ES-I3 (cell line): ENCODE measurements around the gene RFPL4AL1.
A peak's percentile ranks its signal among the peaks of the same experiment; 100 is the strongest.
"Not testable (repeated sequence)": the region's sequence is repeated elsewhere in the genome, so short reads cannot be mapped to it uniquely, and the experiment has no call there.

Experiments
- H3K36me3 ChIP-seq: 2 replicates; pipeline ENCODE4 v1.6.1; 2013; ENCODE audit warnings: mild to moderate bottlenecking, low read length, control low read depth, moderate library complexity; ENCODE audit not compliant: insufficient read depth
- H3K4me1 ChIP-seq: 2 replicates; pipeline ENCODE4 v1.6.1; 2013; ENCODE audit warnings: mild to moderate bottlenecking, control low read depth, low read length; ENCODE audit not compliant: insufficient read depth
- H3K9ac ChIP-seq: 2 replicates; pipeline ENCODE4 v1.6.1; 2013; ENCODE audit warnings: low read depth, mild to moderate bottlenecking, low read length, moderate library complexity
- H3K9me3 ChIP-seq: 2 replicates; pipeline ENCODE4 v1.6.1; 2013; ENCODE audit warnings: mild to moderate bottlenecking, low read length, moderate library complexity; ENCODE audit not compliant: control insufficient read depth, insufficient read depth

RFPL4AL1 gene

DNA sequence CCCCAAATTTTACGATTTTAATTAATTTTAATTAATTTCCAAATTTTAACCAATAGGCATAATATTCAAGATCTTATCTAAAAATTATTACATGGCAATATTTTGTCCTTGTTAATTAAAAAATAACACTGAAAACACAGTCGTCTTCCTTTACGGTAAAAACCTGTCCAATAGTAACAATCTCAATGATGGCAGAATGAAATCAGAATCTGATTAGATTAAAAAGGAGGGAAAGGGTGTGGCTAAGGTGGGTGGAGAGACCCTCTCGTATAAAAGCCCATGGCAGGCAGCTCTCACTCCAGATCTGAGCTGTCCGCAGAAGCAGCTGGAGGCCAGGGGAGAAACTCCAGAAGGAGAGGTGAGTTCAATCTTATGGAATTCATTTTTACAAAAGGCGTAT, at the start of gene RFPL4AL1:
TSS of gene RFPL4AL1 (plus strand) at position 301 of the 400 bp plus-strand sequence. CDS start 2,687 bp downstream, outside the sequence.
- not testable (repeated sequence) for H3K9ac ChIP-seq, H3K9me3 ChIP-seq, H3K36me3 ChIP-seq, H3K4me1 ChIP-seq

- H3K36me3 ChIP-seq: no peaks in the 10 kb centered on the region
- peaks cover 15% of the 10 kb centered on the region for H3K4me1 ChIP-seq
- peaks cover 2% of the 10 kb centered on the region; the same call in 1 of the 2 replicates for H3K9me3 ChIP-seq
- H3K9ac ChIP-seq: no peak overlapping the region
Measured at GRCh38 chr19:55720214-55720746, 48.6 kb upstream of the RFPL4AL1 start.

DNA sequence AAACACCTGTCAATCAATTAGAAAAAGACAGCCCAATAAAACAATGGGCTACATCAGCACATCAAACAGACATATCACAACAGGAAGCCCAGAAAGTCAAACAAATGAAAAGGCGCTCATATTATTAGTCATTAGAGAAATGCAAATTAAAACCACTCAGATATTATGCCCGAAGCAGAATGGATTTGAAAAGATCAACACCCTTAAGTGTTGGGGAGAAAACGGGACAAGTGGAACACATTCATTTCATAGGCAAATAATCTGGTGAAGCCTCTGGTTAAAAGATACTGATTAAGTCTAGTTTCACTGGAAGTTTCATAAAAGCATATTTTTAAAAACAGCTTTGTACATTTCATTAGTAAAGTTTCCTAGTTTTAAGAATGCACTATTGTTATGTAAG, 48.1 kb upstream of the RFPL4AL1 start:
- Histone ChIP-seq H3K9me3 (peaks cover 2% of the 10 kb centered on the region; the same call in 1 of the 2 replicates), H3K9ac (no peak overlapping the region), H3K4me1 (peaks cover 16% of the 10 kb centered on the region), H3K36me3 (no peaks in the 10 kb centered on the region)

DNA sequence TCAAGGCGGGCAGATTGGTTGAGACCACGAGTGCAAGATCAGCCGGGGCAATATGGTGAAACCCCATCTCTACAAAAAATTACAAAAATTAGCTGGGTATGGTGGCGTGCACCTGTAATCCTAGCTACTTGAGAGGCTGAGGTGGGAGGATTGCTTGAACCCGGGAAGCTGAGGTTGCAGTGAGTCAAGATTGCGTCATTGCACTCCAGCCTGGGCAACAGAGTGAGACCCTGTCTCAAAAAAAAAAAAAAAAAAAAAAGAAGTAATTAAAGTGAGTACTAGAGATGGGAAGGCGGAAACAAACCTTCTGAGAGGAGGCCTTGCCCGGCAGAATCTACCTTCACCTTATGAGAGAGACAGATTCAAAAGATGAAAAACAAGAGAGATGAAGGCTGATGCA, 45.4 kb upstream of the RFPL4AL1 start:
- peak overlapping the region; percentile 5; the same call in 1 of the 2 replicates for H3K9ac ChIP-seq
- H3K36me3 ChIP-seq: no peaks in the 10 kb centered on the region
- peaks cover 16% of the 10 kb centered on the region for H3K4me1 ChIP-seq
- peaks cover 2% of the 10 kb centered on the region; the same call in 1 of the 2 replicates for H3K9me3 ChIP-seq

DNA sequence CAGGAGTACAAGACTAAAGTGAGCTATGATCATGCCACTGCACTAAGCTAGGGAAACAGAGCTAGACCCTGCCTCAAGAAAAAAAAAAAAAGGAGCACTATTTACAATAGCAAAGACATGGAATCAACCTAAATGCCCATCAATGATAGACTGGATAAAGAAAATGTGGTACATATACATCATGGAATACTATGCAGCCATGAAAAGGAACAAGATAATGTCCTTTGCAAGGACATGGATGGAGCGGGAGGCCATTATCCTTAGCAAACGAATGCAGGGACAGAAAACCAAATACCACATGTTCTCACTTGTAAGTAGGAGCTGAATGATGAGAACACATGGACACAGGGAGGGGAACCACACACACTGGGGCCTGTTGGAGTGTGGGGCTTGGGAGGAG, 38.5 kb upstream of the RFPL4AL1 start:
- not testable (repeated sequence) for H3K9me3 ChIP-seq, H3K36me3 ChIP-seq, H3K9ac ChIP-seq, H3K4me1 ChIP-seq

DNA sequence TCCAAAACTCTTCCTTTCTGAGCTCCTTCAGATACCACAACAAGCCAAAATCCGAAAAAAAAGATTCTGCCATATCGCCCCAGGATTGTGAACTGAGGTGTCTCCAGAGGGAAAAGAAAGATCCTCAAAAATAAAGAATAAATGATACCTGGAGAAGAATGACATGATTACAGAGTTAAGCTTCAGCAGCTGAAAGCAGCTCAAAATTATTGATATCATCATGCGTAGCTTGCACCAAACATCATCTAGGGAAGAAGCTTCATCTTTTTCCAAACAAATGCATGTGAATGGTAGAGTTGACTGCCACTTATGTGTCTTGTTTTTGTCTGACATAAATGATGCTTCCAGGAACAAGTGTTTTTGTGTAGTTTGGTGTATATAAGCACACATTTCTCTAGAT, 30.6 kb upstream of the RFPL4AL1 start, which contains the start of gene NLRP9:
TSS of gene NLRP9 (minus strand) at position 101 of the 400 bp plus-strand sequence. CDS start at position 73, 28 bp downstream.
- Histone ChIP-seq H3K9ac (no peak within 1 kb of the TSS), H3K4me1 (no peaks in the 10 kb centered on the region), H3K9me3 (no peaks in the 10 kb centered on the region), H3K36me3 (no peaks in the 10 kb centered on the region)

DNA sequence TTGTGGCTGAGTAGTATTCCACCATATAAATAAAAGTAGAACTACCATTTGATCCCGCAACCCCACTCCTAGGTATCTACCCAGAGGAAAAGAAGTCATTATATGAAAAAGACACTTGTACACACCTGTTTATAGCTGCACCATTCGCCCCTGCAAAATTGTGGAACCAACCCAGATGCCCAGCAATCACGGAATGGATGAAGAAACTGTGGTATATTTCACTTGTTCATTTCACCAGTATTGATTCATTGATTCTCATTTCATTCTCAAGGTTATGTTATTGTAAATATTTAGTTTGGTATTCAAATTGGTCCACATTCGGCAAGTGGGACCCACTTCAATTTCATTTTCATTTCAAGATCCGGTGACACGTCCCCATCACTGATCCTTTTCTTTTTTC, 18.2 kb upstream of the RFPL4AL1 start:
- Histone ChIP-seq H3K36me3 (no peaks in the 10 kb centered on the region), H3K9me3 (no peaks in the 10 kb centered on the region), H3K4me1 (no peaks in the 10 kb centered on the region), H3K9ac (no peak overlapping the region)

GRCh38 chr19:55753401-55753800, 15.5 kb upstream of the RFPL4AL1 start:
- H3K9ac ChIP-seq: no peak overlapping the region
- no peaks in the 10 kb centered on the region for H3K36me3 ChIP-seq
- H3K9me3 ChIP-seq: no peaks in the 10 kb centered on the region
- no peaks in the 10 kb centered on the region for H3K4me1 ChIP-seq

- H3K4me1 ChIP-seq, H3K9ac ChIP-seq, H3K36me3 ChIP-seq, H3K9me3 ChIP-seq: not testable (repeated sequence)
Measured at GRCh38 chr19:55756808-55757207, 12.1 kb upstream of the RFPL4AL1 start.

DNA sequence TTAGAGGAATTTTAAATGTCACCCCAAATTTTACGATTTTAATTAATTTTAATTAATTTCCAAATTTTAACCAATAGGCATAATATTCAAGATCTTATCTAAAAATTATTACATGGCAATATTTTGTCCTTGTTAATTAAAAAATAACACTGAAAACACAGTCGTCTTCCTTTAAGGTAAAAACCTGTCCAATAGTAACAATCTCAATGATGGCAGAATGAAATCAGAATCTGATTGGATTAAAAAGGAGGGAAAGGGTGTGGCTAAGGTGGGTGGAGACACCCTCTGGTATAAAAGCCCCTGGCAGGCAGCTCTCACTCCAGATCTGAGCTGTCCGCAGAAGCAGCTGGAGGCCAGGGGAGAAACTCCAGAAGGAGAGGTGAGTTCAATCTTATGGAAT, 10.1 kb upstream of the RFPL4AL1 start, which contains the start of gene RFPL4A:
TSS of gene RFPL4A (plus strand) at position 301 of the 400 bp plus-strand sequence. CDS start 2,704 bp downstream, outside the sequence.
- H3K9ac ChIP-seq, H3K9me3 ChIP-seq, H3K4me1 ChIP-seq, H3K36me3 ChIP-seq: not testable (repeated sequence)

DNA sequence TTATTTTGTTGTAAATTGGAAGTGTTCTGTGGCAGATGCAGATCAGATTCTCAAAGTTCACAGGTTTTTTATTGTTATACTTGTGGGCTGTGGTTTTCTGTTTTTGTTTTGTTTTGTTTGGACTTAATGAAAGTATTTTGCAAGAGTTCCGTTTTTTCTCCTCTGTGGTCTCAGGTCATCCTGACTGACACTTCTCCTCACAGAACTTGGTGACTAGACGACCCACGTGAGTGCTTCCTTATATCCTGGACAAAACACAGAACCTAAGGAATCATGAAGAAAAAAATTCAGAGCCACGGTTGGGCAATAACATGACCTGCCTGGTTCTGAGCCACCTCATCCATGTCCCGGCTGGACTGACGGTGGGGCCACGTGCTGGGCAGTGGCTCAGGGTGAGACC, 2.5 kb upstream of the RFPL4AL1 start:
- Histone ChIP-seq H3K36me3 (no peaks in the 10 kb centered on the region), H3K9ac (no peak overlapping the region), H3K9me3 (no peaks in the 10 kb centered on the region), H3K4me1 (no peaks in the 10 kb centered on the region)

DNA sequence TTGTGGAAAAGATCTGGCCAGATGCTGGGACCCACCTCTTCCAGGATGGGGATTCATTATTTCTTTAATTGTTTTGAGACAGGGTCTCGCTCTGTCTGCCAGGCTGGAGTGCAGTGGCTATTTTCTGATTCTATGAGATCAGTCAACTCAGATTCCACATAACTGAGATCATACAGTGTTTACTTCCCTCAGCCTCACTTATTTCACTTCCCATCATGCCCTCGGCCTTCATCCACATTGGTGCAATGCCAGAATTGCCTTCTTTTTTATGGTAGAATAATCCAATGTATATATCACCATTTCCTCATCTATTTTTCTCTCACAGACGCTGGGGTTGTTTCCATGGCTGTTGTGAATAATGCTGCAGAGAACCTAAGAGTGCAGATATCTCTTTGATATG, 714 bp downstream of the RFPL4AL1 start:
- not testable (repeated sequence) for H3K9ac ChIP-seq, H3K9me3 ChIP-seq, H3K4me1 ChIP-seq, H3K36me3 ChIP-seq

DNA sequence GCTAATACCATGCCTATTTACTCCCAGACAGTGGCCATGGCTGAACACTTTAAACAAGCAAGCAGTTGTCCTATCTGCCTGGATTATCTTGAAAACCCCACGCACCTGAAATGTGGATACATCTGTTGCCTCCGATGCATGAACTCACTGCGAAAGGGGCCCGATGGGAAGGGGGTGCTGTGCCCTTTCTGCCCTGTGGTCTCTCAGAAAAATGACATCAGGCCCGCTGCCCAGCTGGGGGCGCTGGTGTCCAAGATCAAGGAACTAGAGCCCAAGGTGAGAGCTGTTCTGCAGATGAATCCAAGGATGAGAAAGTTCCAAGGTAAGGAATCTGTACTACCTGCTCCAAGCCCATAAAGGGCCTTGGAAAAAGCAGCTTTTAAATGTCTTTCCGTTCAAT, 8.6 kb downstream of the RFPL4AL1 start:
- H3K36me3 ChIP-seq: no peaks in the 10 kb centered on the region
- H3K9ac ChIP-seq: no peak overlapping the region
- no peaks in the 10 kb centered on the region for H3K9me3 ChIP-seq
- no peaks in the 10 kb centered on the region for H3K4me1 ChIP-seq

GRCh38 chr19:55778331-55778730, 9.4 kb downstream of the RFPL4AL1 start:
- Histone ChIP-seq H3K9me3 (no peaks in the 10 kb centered on the region), H3K9ac (no peak overlapping the region), H3K4me1 (no peaks in the 10 kb centered on the region), H3K36me3 (no peaks in the 10 kb centered on the region)

DNA sequence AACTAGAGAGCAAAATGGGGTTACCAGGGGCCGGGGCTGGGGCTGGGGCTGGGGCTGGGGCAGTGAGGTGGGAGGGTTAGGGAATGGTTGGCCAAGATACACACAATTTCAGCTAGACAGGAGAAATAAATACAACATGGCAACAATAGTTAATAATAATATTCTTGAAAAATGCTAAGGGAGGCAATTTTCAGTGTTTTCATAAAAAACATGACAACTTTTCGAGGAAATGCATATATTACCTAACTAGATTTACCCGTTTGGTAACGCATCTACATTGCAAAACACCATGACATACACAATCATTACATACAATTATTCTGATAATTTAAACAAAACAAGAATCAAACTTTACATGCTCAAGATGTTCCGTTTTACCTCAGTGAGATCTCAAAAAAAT, 12.2 kb downstream of the RFPL4AL1 start:
- Histone ChIP-seq H3K36me3 (no peaks in the 10 kb centered on the region), H3K9ac (no peak overlapping the region), H3K9me3 (no peaks in the 10 kb centered on the region), H3K4me1 (no peaks in the 10 kb centered on the region)

GRCh38 chr19:55795021-55795420, 26.1 kb downstream of the RFPL4AL1 start:
- H3K9me3 ChIP-seq: no peaks in the 10 kb centered on the region
- H3K9ac ChIP-seq: no peak overlapping the region
- H3K36me3 ChIP-seq: no peaks in the 10 kb centered on the region
- no peaks in the 10 kb centered on the region for H3K4me1 ChIP-seq
